GM23338 (cell line): ENCODE results near the gene COL4A1. TPM values are rescaled to one million over a fixed set of nuclear protein-coding genes. Genes with fewer than 3 reads are reported as not detected.

Experiments used
- ATAC-seq: fragments of 200-7000 bp; cut with Tn5 transposase; 3 replicates; pipeline ENCODE4 v1.9.1; 2020
- DNase-seq: peaks from one replicate; pipeline ENCODE4 v3.0.0-alpha.2; 2015; ENCODE audit warnings: low spot score
- H2AFZ ChIP-seq: fragments of 200-600 bp; sonication (generic); 2 replicates; pipeline ENCODE4 v1.8.0; 2016; ENCODE audit warnings: antibody characterized with exemption, mild to moderate bottlenecking, moderate library complexity
- H3F3A ChIP-seq: fragments of 200-600 bp; sonication (generic); replicated peaks from 2 replicates; pipeline ENCODE4 v1.8.0; 2017; ENCODE audit warnings: antibody characterized with exemption, mixed run types, low read depth
- H3K27ac ChIP-seq: fragments of 200-600 bp; sonication (generic); 2 replicates; pipeline ENCODE4 v1.6.1; 2016; ENCODE audit warnings: low read depth
- H3K27me3 ChIP-seq: fragments of 200-600 bp; sonication (generic); 2 replicates; pipeline ENCODE4 v1.8.0; 2016; ENCODE audit warnings: mild to moderate bottlenecking, mixed run types, moderate library complexity; ENCODE audit not compliant: insufficient read depth
- H3K36me3 ChIP-seq: fragments of 200-600 bp; sonication (generic); 2 replicates; pipeline ENCODE4 v1.8.0; 2016; ENCODE audit warnings: mild to moderate bottlenecking; ENCODE audit not compliant: insufficient read depth
- H3K4me1 ChIP-seq: fragments of 200-600 bp; sonication (generic); 2 replicates; pipeline ENCODE4 v1.8.0; 2016; ENCODE audit warnings: mild to moderate bottlenecking, moderate library complexity; ENCODE audit not compliant: insufficient read depth
- H3K4me2 ChIP-seq: fragments of 200-600 bp; sonication (generic); 2 replicates; pipeline ENCODE4 v1.7.1; 2017; ENCODE audit warnings: mixed run types
- H3K4me3 ChIP-seq: fragments of 200-600 bp; sonication (generic); 2 replicates; pipeline ENCODE4 v1.6.1; 2016; ENCODE audit warnings: mixed run types
- H3K79me2 ChIP-seq: fragments of 200-600 bp; sonication (generic); replicated peaks from 2 replicates; pipeline ENCODE4 v1.8.0; 2017; ENCODE audit warnings: mild to moderate bottlenecking; ENCODE audit not compliant: insufficient read depth
- H3K9me2 ChIP-seq: fragments of 200-600 bp; sonication (generic); 2 replicates; pipeline ENCODE4 v1.8.0; 2017; ENCODE audit not compliant: insufficient read depth
- H4K20me1 ChIP-seq: fragments of 200-600 bp; sonication (generic); replicated peaks from 2 replicates; pipeline ENCODE4 v1.8.0; 2017; ENCODE audit warnings: mild to moderate bottlenecking; ENCODE audit not compliant: insufficient read depth
- H3K27ac Mint-ChIP-seq: 2 replicates; pipeline ENCODE4 v1.8.0; 2020; ENCODE audit warnings: inconsistent platforms, mild to moderate bottlenecking, moderate library complexity, mixed read lengths
- H3K27me3 Mint-ChIP-seq: 3 replicates; pipeline ENCODE4 v1.8.0; 2022; ENCODE audit warnings: low read depth, mild to moderate bottlenecking, moderate library complexity, mixed read lengths, inconsistent platforms; ENCODE audit not compliant: insufficient read depth, poor library complexity
- H3K36me3 Mint-ChIP-seq: 3 replicates; pipeline ENCODE4 v1.8.0; 2021; ENCODE audit warnings: low read depth, mild to moderate bottlenecking, inconsistent platforms, moderate library complexity, mixed read lengths
- H3K4me1 Mint-ChIP-seq: 3 replicates; pipeline ENCODE4 v1.8.0; 2020; ENCODE audit warnings: mild to moderate bottlenecking, inconsistent platforms, mixed read lengths
- H3K4me3 Mint-ChIP-seq: 3 replicates; pipeline ENCODE4 v1.8.0; 2021; ENCODE audit warnings: moderate library complexity, mild to moderate bottlenecking, inconsistent platforms, mixed read lengths
- H3K9me3 Mint-ChIP-seq: 3 replicates; pipeline ENCODE4 v1.8.0; 2020; ENCODE audit warnings: moderate library complexity, mild to moderate bottlenecking, inconsistent platforms, mixed read lengths
- CREB1 ChIP-seq: fragments of 250-450 bp; sonication (Bioruptor Pico); IDR thresholded peaks from 2 replicates; pipeline ENCODE4 v1.5.0; 2020; ENCODE audit warnings: low read depth, mild to moderate bottlenecking, moderate library complexity
- EZH2 ChIP-seq: fragments of 200-600 bp; sonication (generic); IDR thresholded peaks from one replicate; pipeline ENCODE4 v1.8.0; 2017; ENCODE audit warnings: antibody characterized with exemption, mild to moderate bottlenecking, low read depth; ENCODE audit not compliant: unreplicated experiment
- EZH2phosphoT487 ChIP-seq: fragments of 200-600 bp; sonication (generic); IDR thresholded peaks from one replicate; pipeline ENCODE4 v1.8.1; 2018; ENCODE audit warnings: antibody characterized with exemption; ENCODE audit not compliant: unreplicated experiment
- NANOG ChIP-seq: IDR thresholded peaks from 2 replicates; pipeline ENCODE4 v1.6.1; 2016; ENCODE audit warnings: antibody characterized with exemption, borderline replicate concordance
- STAT1 ChIP-seq: IDR thresholded peaks from one replicate; pipeline ENCODE4 v1.6.1; 2016; ENCODE audit warnings: antibody characterized with exemption; ENCODE audit not compliant: unreplicated experiment
- ZNF114 ChIP-seq: fragments of 250-450 bp; sonication (Bioruptor Pico); IDR thresholded peaks from 2 replicates; pipeline ENCODE4 v1.5.0; 2020; ENCODE audit warnings: mild to moderate bottlenecking, moderate library complexity
- ZNF331 ChIP-seq: fragments of 250-450 bp; sonication (Bioruptor Pico); IDR thresholded peaks from 2 replicates; pipeline ENCODE4 v1.5.0; 2020; ENCODE audit warnings: low read depth, mild to moderate bottlenecking, moderate library complexity
- polyA plus RNA-seq: library from polyadenylated mRNA; unstranded; fragments of >200 nt; fragmentation: Nextera tagmentation; extraction: Ambion mirVana; gene quantifications from 2 replicates; pipeline ENCODE4 v1.2.1, GENCODE V29; 2016
- total RNA-seq: library from RNA; depleted of rRNA; stranded (reverse); fragments of >200 nt; shearing (Covaris generic); gene quantifications from 2 replicates; pipeline ENCODE4 v1.2.3, GENCODE V29; 2014
- TF ChIP-seq, protein P1 (sequence below): IDR thresholded peaks from 2 replicates; pipeline ENCODE4 v1.6.1; 2016; ENCODE audit warnings: antibody characterized with exemption
- TF ChIP-seq, protein P2 (sequence below), 2 experiments: fragments of 200-600 bp in 1 of 2; sonication (generic) in 1 of 2; conservative IDR thresholded peaks; 2 replicates each; pipeline versions ENCODE4 v1.5.1 to v1.6.1; 2016 to 2017; ENCODE audit warnings: antibody characterized with exemption in 2 of 2, low read depth in 2 of 2, mild to moderate bottlenecking in 2 of 2, moderate library complexity in 1 of 2
- TF ChIP-seq, protein P3 (sequence below): IDR thresholded peaks from one replicate; pipeline ENCODE4 v1.6.1; 2018; ENCODE audit warnings: antibody characterized with exemption; ENCODE audit not compliant: unreplicated experiment
- TF ChIP-seq, protein P4 (sequence below): fragments of 250-450 bp; sonication (Bioruptor Pico); IDR thresholded peaks from 2 replicates; pipeline ENCODE4 v1.5.0; 2020; ENCODE audit warnings: mild to moderate bottlenecking, moderate library complexity

COL4A1 gene
- total and polyA plus RNA-seq, 2 experiments from 2014 or later = 39.1 to 110 TPM

GRCh38 chr13:110303644-110304043 lies 3.3 kb downstream of the COL4A1 start (continued):
- TF ChIP-seq, protein P1, sequence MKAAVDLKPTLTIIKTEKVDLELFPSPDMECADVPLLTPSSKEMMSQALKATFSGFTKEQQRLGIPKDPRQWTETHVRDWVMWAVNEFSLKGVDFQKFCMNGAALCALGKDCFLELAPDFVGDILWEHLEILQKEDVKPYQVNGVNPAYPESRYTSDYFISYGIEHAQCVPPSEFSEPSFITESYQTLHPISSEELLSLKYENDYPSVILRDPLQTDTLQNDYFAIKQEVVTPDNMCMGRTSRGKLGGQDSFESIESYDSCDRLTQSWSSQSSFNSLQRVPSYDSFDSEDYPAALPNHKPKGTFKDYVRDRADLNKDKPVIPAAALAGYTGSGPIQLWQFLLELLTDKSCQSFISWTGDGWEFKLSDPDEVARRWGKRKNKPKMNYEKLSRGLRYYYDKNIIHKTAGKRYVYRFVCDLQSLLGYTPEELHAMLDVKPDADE = no peak
- no peak for TF ChIP-seq CREB1 (CRISPR knock-in tag)

GRCh38 chr13:110302997-110303396 lies 4.0 kb downstream of the COL4A1 start:
- H3F3A ChIP-seq = 0 out of 2 replicates have a peak, but pooled peaks cover 5% of the 10 kb centered on the region
- H3K36me3 ChIP-seq = no peaks in the 10 kb centered on the region
- H3K79me2 ChIP-seq = peaks cover 54% of the 10 kb centered on the region
- peaks cover 22% of the 10 kb centered on the region for H3K27me3 ChIP-seq
- ATAC-seq (no peak), DNase-seq (no peak)
- no peak overlapping the region for H3K4me3 Mint-ChIP-seq
- no peak overlapping the region for H3K4me3 ChIP-seq
- H2AFZ ChIP-seq = no peak overlapping the region
- peaks cover 45% of the 10 kb centered on the region for H3K4me1 ChIP-seq
- peaks cover 47% of the 10 kb centered on the region for H3K4me1 Mint-ChIP-seq
- no peak overlapping the region for H3K27ac ChIP-seq
- no peaks in the 10 kb centered on the region; the same call in 1 of the 2 replicates for H4K20me1 ChIP-seq
- peaks cover 13% of the 10 kb centered on the region for H3K27me3 Mint-ChIP-seq
- peaks cover 2% of the 10 kb centered on the region; the same call in 1 of the 3 replicates for H3K9me3 Mint-ChIP-seq
- H3K9me2 ChIP-seq = no peaks in the 10 kb centered on the region; the same call in 1 of the 2 replicates
- H3K4me2 ChIP-seq = no peak overlapping the region
- no peak overlapping the region for H3K27ac Mint-ChIP-seq
- no peaks in the 10 kb centered on the region; the same call in 2 of the 3 replicates for H3K36me3 Mint-ChIP-seq
- TF ChIP-seq NANOG (no peak), ZNF114 (CRISPR knock-in tag) (no peak), ZNF331 (CRISPR knock-in tag) (no peak), EZH2phosphoT487 (no peak), CREB1 (CRISPR knock-in tag) (no peak), STAT1 (no peak), EZH2 (no peak)
- TF ChIP-seq, protein P2, sequence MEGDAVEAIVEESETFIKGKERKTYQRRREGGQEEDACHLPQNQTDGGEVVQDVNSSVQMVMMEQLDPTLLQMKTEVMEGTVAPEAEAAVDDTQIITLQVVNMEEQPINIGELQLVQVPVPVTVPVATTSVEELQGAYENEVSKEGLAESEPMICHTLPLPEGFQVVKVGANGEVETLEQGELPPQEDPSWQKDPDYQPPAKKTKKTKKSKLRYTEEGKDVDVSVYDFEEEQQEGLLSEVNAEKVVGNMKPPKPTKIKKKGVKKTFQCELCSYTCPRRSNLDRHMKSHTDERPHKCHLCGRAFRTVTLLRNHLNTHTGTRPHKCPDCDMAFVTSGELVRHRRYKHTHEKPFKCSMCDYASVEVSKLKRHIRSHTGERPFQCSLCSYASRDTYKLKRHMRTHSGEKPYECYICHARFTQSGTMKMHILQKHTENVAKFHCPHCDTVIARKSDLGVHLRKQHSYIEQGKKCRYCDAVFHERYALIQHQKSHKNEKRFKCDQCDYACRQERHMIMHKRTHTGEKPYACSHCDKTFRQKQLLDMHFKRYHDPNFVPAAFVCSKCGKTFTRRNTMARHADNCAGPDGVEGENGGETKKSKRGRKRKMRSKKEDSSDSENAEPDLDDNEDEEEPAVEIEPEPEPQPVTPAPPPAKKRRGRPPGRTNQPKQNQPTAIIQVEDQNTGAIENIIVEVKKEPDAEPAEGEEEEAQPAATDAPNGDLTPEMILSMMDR (conservative IDR thresholded peaks at IDR 0.05; ENCODE audit: low read depth in 2 of 2) = no peak
- TF ChIP-seq, protein P3, sequence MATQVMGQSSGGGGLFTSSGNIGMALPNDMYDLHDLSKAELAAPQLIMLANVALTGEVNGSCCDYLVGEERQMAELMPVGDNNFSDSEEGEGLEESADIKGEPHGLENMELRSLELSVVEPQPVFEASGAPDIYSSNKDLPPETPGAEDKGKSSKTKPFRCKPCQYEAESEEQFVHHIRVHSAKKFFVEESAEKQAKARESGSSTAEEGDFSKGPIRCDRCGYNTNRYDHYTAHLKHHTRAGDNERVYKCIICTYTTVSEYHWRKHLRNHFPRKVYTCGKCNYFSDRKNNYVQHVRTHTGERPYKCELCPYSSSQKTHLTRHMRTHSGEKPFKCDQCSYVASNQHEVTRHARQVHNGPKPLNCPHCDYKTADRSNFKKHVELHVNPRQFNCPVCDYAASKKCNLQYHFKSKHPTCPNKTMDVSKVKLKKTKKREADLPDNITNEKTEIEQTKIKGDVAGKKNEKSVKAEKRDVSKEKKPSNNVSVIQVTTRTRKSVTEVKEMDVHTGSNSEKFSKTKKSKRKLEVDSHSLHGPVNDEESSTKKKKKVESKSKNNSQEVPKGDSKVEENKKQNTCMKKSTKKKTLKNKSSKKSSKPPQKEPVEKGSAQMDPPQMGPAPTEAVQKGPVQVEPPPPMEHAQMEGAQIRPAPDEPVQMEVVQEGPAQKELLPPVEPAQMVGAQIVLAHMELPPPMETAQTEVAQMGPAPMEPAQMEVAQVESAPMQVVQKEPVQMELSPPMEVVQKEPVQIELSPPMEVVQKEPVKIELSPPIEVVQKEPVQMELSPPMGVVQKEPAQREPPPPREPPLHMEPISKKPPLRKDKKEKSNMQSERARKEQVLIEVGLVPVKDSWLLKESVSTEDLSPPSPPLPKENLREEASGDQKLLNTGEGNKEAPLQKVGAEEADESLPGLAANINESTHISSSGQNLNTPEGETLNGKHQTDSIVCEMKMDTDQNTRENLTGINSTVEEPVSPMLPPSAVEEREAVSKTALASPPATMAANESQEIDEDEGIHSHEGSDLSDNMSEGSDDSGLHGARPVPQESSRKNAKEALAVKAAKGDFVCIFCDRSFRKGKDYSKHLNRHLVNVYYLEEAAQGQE = no peak
- TF ChIP-seq, protein P1 = no peak
- TF ChIP-seq, protein P4, sequence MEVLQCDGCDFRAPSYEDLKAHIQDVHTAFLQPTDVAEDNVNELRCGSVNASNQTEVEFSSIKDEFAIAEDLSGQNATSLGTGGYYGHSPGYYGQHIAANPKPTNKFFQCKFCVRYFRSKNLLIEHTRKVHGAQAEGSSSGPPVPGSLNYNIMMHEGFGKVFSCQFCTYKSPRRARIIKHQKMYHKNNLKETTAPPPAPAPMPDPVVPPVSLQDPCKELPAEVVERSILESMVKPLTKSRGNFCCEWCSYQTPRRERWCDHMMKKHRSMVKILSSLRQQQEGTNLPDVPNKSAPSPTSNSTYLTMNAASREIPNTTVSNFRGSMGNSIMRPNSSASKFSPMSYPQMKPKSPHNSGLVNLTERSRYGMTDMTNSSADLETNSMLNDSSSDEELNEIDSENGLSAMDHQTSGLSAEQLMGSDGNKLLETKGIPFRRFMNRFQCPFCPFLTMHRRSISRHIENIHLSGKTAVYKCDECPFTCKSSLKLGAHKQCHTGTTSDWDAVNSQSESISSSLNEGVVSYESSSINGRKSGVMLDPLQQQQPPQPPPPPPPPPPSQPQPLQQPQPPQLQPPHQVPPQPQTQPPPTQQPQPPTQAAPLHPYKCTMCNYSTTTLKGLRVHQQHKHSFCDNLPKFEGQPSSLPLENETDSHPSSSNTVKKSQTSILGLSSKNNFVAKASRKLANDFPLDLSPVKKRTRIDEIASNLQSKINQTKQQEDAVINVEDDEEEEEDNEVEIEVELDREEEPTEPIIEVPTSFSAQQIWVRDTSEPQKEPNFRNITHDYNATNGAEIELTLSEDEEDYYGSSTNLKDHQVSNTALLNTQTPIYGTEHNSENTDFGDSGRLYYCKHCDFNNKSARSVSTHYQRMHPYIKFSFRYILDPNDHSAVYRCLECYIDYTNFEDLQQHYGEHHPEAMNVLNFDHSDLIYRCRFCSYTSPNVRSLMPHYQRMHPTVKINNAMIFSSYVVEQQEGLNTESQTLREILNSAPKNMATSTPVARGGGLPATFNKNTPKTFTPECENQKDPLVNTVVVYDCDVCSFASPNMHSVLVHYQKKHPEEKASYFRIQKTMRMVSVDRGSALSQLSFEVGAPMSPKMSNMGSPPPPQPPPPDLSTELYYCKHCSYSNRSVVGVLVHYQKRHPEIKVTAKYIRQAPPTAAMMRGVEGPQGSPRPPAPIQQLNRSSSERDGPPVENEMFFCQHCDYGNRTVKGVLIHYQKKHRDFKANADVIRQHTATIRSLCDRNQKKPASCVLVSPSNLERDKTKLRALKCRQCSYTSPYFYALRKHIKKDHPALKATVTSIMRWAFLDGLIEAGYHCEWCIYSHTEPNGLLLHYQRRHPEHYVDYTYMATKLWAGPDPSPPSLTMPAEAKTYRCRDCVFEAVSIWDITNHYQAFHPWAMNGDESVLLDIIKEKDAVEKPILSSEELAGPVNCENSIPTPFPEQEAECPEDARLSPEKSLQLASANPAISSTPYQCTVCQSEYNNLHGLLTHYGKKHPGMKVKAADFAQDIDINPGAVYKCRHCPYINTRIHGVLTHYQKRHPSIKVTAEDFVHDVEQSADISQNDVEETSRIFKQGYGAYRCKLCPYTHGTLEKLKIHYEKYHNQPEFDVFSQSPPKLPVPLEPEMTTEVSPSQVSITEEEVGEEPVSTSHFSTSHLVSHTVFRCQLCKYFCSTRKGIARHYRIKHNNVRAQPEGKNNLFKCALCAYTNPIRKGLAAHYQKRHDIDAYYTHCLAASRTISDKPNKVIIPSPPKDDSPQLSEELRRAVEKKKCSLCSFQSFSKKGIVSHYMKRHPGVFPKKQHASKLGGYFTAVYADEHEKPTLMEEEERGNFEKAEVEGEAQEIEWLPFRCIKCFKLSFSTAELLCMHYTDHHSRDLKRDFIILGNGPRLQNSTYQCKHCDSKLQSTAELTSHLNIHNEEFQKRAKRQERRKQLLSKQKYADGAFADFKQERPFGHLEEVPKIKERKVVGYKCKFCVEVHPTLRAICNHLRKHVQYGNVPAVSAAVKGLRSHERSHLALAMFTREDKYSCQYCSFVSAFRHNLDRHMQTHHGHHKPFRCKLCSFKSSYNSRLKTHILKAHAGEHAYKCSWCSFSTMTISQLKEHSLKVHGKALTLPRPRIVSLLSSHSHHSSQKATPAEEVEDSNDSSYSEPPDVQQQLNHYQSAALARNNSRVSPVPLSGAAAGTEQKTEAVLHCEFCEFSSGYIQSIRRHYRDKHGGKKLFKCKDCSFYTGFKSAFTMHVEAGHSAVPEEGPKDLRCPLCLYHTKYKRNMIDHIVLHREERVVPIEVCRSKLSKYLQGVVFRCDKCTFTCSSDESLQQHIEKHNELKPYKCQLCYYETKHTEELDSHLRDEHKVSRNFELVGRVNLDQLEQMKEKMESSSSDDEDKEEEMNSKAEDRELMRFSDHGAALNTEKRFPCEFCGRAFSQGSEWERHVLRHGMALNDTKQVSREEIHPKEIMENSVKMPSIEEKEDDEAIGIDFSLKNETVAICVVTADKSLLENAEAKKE (CRISPR knock-in tag) = no peak
